Motor neuron (in vitro differentiated cells): Measurements from ENCODE around the gene KCNQ1. TPM values are rescaled to one million over a fixed set of nuclear protein-coding genes. Genes with fewer than 3 reads are reported as not detected.

ENCODE experiments used
- ATAC-seq, 8 experiments: fragments of 200-7000 bp; cut with Tn5 transposase; replicated peaks in 6 of 8; 2 replicates each; pipeline ENCODE4 v1.8.0; 2021; ENCODE audit warnings: mild to moderate bottlenecking in 8 of 8, moderate library complexity in 8 of 8
- H3K27ac ChIP-seq, 2 donors: fragments of 250-450 bp; sonication (Bioruptor Pico); 2 replicates each; pipeline ENCODE4 v1.9.0; 2021; ENCODE audit warnings: antibody characterized with exemption in 2 of 2, mild to moderate bottlenecking in 2 of 2, moderate library complexity in 1 of 2
- H3K4me1 ChIP-seq, 2 donors: fragments of 250-450 bp; sonication (Bioruptor Pico); replicated peaks in 1 of 2; 2 replicates each; pipeline ENCODE4 v1.6.1; 2021; ENCODE audit warnings: antibody characterized with exemption in 2 of 2, mild to moderate bottlenecking in 2 of 2, moderate library complexity in 1 of 2
- H3K4me3 ChIP-seq, 5 donors: fragments of 250-450 bp; sonication (Bioruptor Pico); 2 replicates each; pipeline ENCODE4 v1.9.0; 2021; ENCODE audit warnings: antibody characterized with exemption in 5 of 5, mild to moderate bottlenecking in 5 of 5, moderate library complexity in 4 of 5
- WGBS, 10 experiments: fragments of 450-650 bp; shearing (Covaris generic); methylation state at CpG; one replicate each; pipeline ENCODE4 v1.0.0; 2022; 5-methylcytosine and 5-hydroxymethylcytosine counted together
- in situ Hi-C, 9 experiments: fragments of 400-800 bp; cut with MboI; loops; one replicate each; pipeline ENCODE4 v1.15.0; 2021; ENCODE audit warnings: low sequenced_read_pairs in 9 of 9, low pct_unique_long_range_greater_than_20kb in 2 of 9; ENCODE audit not compliant: unreplicated experiment in 9 of 9
- total RNA-seq, 8 experiments: library from RNA; unstranded; fragments of 300-600 nt; gene quantifications; 2 replicates each; pipeline versions ENCODE4 v1.2.3 to v1.2.4, GENCODE V29; 2022

Gene KCNQ1
- total RNA-seq, 8 experiments from 2014 or later = 0.04 to 0.66 (median 0.20) TPM; not detected in 2

GRCh38 chr11:2402106-2402505, 42.7 kb upstream of the KCNQ1 start:
- Histone ChIP-seq H3K4me1 (peaks cover 15 to 16% of the 10 kb centered on the region in 2 donors), H3K27ac (no peak overlapping the region), H3K4me3 (peak overlapping the region in 2 of 5 donors; percentile 74 to 87)
- no peak for ATAC-seq
- in situ Hi-C loops = loop anchor here in 6 of 9 experiments (25.0 kb wide), 4 partner anchors 90 to 485 kb away; partner anchors contain the start of genes CDKN1C (in 2 of the 6), C11orf21 (in 1 of the 6) and TSPAN32 (in 1 of the 6)
- 97% methylated on average over 9 of the region's 13 CpGs; no CpG with 5 or more reads in 9 of the 10 experiments for WGBS, 10 experiments

- 80 to 91% (median 86%) methylated on average over 1 to 10 of the region's 31 CpGs; no CpG with 5 or more reads in 4 of the 10 experiments for WGBS, 10 experiments
- peaks cover 17 to 25% of the 10 kb centered on the region in 2 donors for H3K4me1 ChIP-seq
- no peak for ATAC-seq
- H3K27ac ChIP-seq = no peak overlapping the region
- no peak overlapping the region for H3K4me3 ChIP-seq
- in situ Hi-C loops = loop anchor here in 6 of 9 experiments (25.0 kb wide), 4 partner anchors 91 to 484 kb away; partner anchors contain the start of genes CDKN1C (in 2 of the 6), C11orf21 (in 1 of the 6) and TSPAN32 (in 1 of the 6)
Observed at GRCh38 chr11:2402890-2403645, 41.7 kb upstream of the KCNQ1 start.

- 48% methylated on average over 3 of the region's 12 CpGs; no CpG with 5 or more reads in 9 of the 10 experiments for WGBS, 10 experiments
- Histone ChIP-seq H3K27ac (no peak overlapping the region), H3K4me1 (peaks cover 27 to 33% of the 10 kb centered on the region in 2 donors), H3K4me3 (no peak overlapping the region)
- in situ Hi-C loops = loop anchor here in 6 of 9 experiments (25.0 kb wide), 4 partner anchors 92 to 483 kb away; partner anchors contain the start of genes CDKN1C (in 2 of the 6), C11orf21 (in 1 of the 6) and TSPAN32 (in 1 of the 6)
- no peak for ATAC-seq
Observed at GRCh38 chr11:2404735-2405196, 40.0 kb upstream of the KCNQ1 start.

GRCh38 chr11:2406451-2406850, 38.4 kb upstream of the KCNQ1 start:
- ATAC-seq = no peak
- Histone ChIP-seq H3K27ac (no peak overlapping the region), H3K4me3 (no peak overlapping the region), H3K4me1 (peaks cover 43 to 48% of the 10 kb centered on the region in 2 donors)
- WGBS, 10 experiments = 80 to 100% (median 87%) methylated on average over 1 to 3 of the region's 14 CpGs; no CpG with 5 or more reads in 7 of the 10 experiments
- in situ Hi-C loops = loop anchor here in 6 of 9 experiments (25.0 kb wide), 4 partner anchors 94 to 481 kb away; partner anchors contain the start of genes CDKN1C (in 2 of the 6), C11orf21 (in 1 of the 6) and TSPAN32 (in 1 of the 6)

- H3K27ac ChIP-seq = peak overlapping the region in 1 of 2 donors; percentile 82
- no peak for ATAC-seq
- H3K4me3 ChIP-seq = no peak overlapping the region
- peaks cover 40 to 48% of the 10 kb centered on the region in 2 donors for H3K4me1 ChIP-seq
- WGBS, 10 experiments = 60 to 87% methylated on average over 1 to 9 of the region's 24 CpGs; no CpG with 5 or more reads in 8 of the 10 experiments
- in situ Hi-C loops = loop anchor here in 6 of 9 experiments (25.0 kb wide), 4 partner anchors 95 to 480 kb away; partner anchors contain the start of genes CDKN1C (in 2 of the 6), C11orf21 (in 1 of the 6) and TSPAN32 (in 1 of the 6)
Observed at GRCh38 chr11:2406878-2407410, 37.9 kb upstream of the KCNQ1 start.

GRCh38 chr11:2408671-2409070, 36.1 kb upstream of the KCNQ1 start:
- H3K4me3 ChIP-seq = no peak overlapping the region
- WGBS, 10 experiments = 27 to 87% (median 80%) methylated on average over 1 to 3 of the region's 11 CpGs; no CpG with 5 or more reads in 5 of the 10 experiments
- peaks cover 38 to 50% of the 10 kb centered on the region in 2 donors for H3K4me1 ChIP-seq
- H3K27ac ChIP-seq = peak overlapping the region; percentile 82 to 89
- in situ Hi-C loops = loop anchor here in 6 of 9 experiments (25.0 kb wide), 4 partner anchors 96 to 479 kb away; partner anchors contain the start of genes CDKN1C (in 2 of the 6), C11orf21 (in 1 of the 6) and TSPAN32 (in 1 of the 6)
- ATAC-seq = peak in 5 of 8 experiments; percentile 8 to 25 (median 14)

GRCh38 chr11:2409126-2409525, 35.7 kb upstream of the KCNQ1 start:
- Histone ChIP-seq H3K4me1 (peaks cover 38 to 50% of the 10 kb centered on the region in 2 donors), H3K27ac (peak overlapping the region; percentile 82 to 89), H3K4me3 (no peak overlapping the region)
- in situ Hi-C loops = loop anchor here in 6 of 9 experiments (25.0 kb wide), 4 partner anchors 97 to 478 kb away; partner anchors contain the start of genes CDKN1C (in 2 of the 6), C11orf21 (in 1 of the 6) and TSPAN32 (in 1 of the 6)
- ATAC-seq = peak in 5 of 8 experiments; percentile 83 to 88 (median 85)
- 0 to 100% (median 20%) methylated on average over 1 to 7 of the region's 16 CpGs; no CpG with 5 or more reads in 3 of the 10 experiments for WGBS, 10 experiments

GRCh38 chr11:2409611-2410468, 35.0 kb upstream of the KCNQ1 start:
- in situ Hi-C loops = loop anchor here in 8 of 9 experiments (10.0 to 25.0 kb wide), 5 partner anchors 98 to 477 kb away; partner anchors contain the start of genes CDKN1C (in 2 of the 8), C11orf21 (in 1 of the 8) and TSPAN32 (in 1 of the 8)
- WGBS, 10 experiments = 15 to 80% (median 33%) methylated on average over 1 to 17 of the region's 42 CpGs; no CpG with 5 or more reads in 6 of the 10 experiments

GRCh38 chr11:2410616-2411015, 34.2 kb upstream of the KCNQ1 start:
- in situ Hi-C loops = loop anchor here in 8 of 9 experiments (10.0 to 25.0 kb wide), 5 partner anchors 98 to 477 kb away; partner anchors contain the start of genes CDKN1C (in 2 of the 8), C11orf21 (in 1 of the 8) and TSPAN32 (in 1 of the 8)
- WGBS, 10 experiments = 60 to 90% methylated on average over 1 to 2 of the region's 9 CpGs; no CpG with 5 or more reads in 8 of the 10 experiments
- no peak overlapping the region for H3K4me3 ChIP-seq
- ATAC-seq = peak in 1 of 8 experiments; percentile 1
- H3K27ac ChIP-seq = peak overlapping the region; percentile 82 to 89
- H3K4me1 ChIP-seq = peaks cover 38 to 50% of the 10 kb centered on the region in 2 donors

More at GRCh38 chr11:2409611-2410468, 35.0 kb upstream of the KCNQ1 start:
- Histone ChIP-seq H3K4me1 (peaks cover 38 to 50% of the 10 kb centered on the region in 2 donors), H3K27ac (peak overlapping the region; percentile 82 to 89), H3K4me3 (no peak overlapping the region)
- ATAC-seq = peak in 5 of 8 experiments; percentile 32 to 54 (median 49)

- 63 to 100% (median 92%) methylated on average over 1 to 15 of the region's 30 CpGs; no CpG with 5 or more reads in 6 of the 10 experiments for WGBS, 10 experiments
- Histone ChIP-seq H3K4me1 (peaks cover 38 to 50% of the 10 kb centered on the region in 2 donors), H3K4me3 (no peak overlapping the region), H3K27ac (peak overlapping the region; percentile 82 to 89)
- in situ Hi-C loops = loop anchor here in 8 of 9 experiments (10.0 to 25.0 kb wide), 5 partner anchors 99 to 476 kb away; partner anchors contain the start of genes CDKN1C (in 2 of the 8), C11orf21 (in 1 of the 8) and TSPAN32 (in 1 of the 8)
- ATAC-seq = no peak
Observed at GRCh38 chr11:2411446-2412305, 33.1 kb upstream of the KCNQ1 start.
